Activated naive CD4-positive, alpha-beta T cell (primary cell): ENCODE measurements around the gene MVB12B.

Experiments used
- DNase-seq, 4 experiments: peaks; one replicate each; lab custom pipeline; 2025; lab: John Stamatoyannopoulos, UW

MVB12B gene

GRCh38 chr9:126494746-126495145 is 168.1 kb downstream of the MVB12B start:
- DNase-seq = no peak

DNA sequence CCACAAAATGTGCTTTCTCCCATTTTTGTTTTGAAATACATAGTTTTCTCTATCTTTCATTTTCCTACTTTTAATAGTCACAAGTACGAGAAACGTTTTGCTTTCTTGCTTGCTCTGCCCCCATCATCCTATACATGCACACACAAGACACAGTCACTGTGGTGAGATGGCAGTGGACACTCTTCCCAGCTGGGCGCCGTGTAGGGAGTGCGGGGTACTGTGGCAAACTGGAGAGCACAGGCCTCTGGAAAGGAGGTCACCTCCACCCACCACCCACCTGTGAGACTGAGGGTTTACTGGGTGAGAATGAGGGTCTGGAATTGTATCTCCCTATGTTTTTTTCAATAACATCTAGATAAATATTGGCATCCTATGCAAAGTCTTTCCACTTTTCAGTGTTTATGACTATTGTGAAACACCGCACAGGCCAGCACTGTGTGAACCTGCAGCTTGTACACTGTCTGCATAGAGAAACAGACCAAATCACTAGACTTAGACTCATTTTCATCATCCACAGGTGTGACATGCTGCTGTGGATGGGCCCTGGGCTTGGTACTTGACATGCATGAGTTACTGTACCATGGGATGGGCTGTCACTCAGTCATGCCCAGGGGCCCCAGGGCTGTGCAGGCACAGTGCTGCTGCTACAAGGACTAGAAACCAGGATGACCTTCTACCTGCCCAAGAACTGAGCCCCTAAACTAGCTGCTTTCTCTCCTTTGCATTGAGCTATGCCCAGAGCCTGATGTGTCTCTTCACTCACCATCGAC is 169.0 kb downstream of the MVB12B start:
- no peak for DNase-seq

DNA sequence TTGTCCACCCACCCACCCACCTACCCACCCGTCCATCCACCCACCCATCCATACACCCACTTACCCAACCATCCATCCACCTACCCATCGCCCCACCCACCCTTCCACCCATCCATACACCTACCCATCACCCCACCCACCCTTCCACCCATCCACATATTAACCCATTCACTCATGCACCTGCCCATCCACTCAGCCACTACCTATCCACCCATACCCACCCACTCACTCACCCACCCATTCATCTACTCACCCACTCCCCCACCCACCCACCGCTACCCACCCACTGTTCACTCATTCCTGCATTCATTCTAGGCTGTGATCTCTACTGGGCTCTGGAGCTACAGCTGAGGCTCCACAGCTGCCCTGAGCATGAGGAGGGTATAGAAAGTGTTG is 169.6 kb downstream of the MVB12B start:
- no peak for DNase-seq

- DNase-seq = no peak
Measured at GRCh38 chr9:126496781-126497659, 170.4 kb downstream of the MVB12B start.

DNA sequence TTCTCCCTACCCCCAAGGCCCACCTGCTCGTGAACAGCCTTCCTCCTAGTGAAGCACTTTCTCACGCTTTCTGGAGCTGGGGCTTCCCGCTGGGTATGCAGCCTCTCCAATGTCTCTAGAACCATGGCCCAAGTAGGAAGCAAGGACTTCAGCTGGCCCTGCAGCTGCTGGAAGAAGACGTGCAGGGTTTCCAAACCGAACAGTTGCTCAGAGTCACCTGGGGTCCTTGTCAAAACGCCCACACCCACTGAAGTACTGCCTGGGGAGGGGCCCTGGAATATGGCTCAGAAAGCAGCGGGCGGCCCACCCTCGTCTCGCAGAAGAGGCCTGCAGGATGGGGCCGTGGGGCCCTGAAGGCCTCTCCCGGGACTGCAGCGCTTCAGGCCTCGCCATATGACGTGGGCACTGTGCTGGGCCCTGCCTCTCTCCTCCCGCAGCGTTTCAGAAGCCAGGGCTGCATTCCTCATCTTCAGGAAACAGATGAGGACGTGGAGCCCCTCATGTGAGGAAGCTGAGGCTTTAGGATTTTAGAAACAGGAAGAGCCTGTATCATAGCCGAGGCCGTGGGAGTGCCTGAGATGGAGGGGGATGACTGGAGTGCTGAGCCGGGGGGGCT is 171.1 kb downstream of the MVB12B start:
- DNase-seq = no peak

DNA sequence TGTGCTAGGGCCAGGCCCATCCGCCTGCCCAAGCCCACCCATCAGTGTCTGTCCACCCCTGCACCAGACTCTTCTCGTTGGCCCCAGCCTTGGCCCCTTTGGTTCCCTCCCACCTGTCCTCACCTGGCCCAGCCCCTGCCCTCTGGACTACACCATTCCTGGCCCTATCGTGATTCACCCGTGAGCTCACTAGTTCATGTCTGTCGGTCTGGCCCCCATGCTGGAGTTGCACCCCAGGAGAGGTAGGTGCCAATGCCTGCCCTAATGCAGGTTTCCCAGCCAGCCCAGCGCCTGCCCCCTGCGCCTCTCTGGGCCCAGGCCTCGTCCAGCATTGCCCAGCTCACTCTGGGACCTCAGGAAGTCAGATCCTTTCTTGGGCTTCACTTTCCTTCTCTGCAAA is 171.7 kb downstream of the MVB12B start:
- DNase-seq = no peak

DNA sequence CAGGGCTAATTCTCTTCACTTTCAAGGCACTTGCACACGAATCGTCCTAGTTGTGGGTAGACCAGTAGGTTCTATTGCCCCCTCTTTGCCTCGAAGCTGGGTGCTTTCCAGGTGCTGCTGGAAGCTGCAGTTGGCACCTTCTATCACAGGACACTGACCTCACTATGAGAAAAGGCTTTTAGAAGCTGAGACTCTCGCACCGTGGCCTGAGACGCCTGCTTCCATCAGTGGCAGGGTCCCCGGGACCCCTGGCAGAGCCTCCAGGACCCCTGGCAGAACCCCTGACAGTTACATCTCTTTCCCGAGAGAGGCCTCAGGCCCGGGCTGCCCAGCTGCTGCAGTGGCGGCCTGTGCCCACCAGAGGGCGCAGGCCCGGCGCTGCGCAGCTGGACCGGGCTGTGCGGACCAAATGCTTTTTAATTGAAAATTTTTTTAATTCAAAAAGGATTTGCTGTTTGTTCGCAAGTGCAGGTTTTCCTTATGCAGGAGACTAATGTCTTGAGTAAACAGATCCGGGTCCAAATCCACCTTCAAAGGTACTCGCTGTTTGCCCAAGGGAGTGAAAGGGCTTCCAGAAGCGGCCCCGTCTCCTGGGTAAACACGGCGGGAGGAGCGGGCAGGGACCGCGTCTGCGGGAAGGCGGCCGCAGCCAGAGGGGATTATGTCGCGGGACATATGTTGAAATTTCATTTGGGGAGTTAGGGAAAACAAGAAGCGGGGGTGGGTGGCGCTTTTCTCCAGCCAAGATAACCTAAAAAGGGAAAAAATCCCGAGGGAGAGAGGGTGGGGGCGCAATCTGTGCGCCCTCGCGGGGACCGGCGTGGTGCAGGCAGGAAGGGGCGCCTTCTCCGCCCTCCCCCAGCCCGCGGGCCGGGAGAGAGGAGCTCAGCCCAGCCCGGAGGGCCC is 172.6 kb downstream of the MVB12B start:
- DNase-seq = peak in 2 of 4 experiments; percentile 24 to 35

DNA sequence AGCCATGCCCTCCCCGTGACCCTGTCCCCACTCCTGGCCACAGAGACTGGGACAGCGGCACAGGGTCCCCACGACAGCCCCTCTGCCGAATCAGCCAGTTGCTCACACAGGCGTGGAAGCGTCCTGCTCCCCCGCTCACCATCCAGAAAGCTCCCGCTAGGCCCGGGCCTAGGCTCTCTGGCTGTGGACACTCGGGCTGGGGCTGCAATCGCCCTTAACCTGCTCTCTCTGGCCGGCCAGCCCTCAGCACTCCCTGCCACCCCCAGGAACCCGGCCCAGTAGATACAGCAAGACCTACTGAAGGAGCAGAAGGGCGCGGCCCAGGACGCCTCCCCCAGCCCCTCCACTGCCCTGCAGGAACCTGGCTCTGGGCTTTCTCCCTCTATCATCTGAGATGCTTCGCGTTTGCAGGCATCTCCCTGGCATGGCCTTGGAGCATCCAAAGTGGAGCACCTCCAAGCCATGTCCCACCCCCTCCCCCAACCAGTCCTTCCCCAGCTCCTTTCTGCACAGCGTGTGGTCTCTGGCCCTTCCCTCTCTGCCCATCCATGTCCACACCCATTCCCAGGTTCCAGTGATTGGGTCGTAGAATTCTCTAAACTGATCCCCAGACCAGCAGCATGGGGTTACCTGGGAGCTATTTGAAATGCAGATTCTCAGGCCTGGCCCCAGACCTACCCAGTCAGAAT is 173.4 kb downstream of the MVB12B start:
- no peak for DNase-seq

DNA sequence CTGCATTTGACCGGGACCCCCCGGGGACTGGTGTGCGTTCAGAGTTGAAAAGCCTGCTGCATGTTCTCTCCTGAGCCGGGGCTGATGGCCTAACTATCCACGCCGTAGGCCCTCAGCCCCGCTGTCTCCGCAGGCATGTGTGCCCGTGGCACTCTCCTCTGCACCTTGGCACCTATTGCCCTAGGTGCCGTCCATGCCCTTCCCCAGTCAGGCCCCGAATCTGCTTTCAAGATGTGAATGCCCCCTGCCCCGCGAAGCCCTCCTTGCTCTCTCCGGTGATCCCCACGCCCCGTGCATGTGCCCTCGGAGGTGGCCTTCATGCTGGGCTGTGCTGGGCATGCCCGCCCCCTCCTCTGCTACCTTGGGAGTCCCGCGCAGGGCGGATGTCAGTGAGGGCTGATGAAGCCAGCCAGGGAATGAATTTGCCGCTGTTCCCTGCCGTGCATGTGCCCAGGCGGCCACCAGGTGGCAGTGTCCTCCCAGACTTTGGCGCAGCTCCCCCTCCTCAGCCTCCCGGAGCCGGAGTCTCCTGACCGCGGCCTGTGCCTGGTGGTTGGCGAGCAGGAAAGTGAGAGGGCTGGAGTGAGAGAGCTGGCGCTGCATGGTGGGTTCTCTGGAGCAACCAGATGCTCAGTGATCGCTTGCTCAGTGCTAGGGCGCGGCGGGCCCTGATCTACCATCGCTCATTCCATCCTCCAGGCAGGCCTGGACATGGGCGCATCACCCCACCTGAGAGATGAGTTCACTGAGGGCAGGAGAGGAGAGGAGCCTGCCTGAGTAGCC is 174.2 kb downstream of the MVB12B start:
- DNase-seq = peak; percentile 25 to 60 (median 36)

GRCh38 chr9:126501383-126502331 is 175.0 kb downstream of the MVB12B start:
- no peak for DNase-seq

- no peak for DNase-seq
Measured at GRCh38 chr9:126502417-126503332, 176.0 kb downstream of the MVB12B start.

DNA sequence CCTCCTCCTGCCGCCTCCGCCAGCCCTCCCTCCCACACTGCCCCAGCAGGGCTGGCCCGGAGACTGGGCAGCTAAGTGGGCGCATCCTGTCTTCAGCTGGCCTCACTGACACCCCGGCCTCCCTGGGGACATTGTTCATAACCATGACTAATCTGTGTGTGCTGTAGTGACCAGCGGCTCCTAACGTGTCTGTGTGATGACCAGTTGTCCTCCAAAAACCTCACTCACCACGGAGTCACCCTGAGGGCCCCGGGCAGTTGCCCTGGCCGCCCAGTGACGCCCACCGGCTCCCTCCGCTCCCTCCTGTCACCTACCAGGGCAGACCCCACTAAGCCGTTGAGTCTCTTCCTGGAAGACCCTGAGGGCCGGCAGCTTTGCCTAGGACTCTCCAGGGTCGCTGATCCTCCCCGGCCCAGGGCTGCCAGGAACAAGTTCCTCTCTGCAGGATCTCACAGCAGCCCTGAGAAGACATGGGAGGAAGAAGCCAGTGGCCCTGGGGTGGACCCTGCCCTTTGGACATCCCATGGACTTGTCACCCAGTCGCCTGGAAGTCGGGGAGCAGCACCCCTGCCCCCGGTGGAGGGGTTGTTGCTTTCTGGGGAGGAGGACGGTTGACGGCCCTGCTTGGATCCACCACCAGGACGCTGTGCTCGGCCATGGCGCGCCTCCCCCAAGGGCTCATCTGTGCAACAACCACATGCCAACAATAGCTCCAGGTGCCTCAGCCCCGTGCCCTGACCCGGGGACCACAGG is 176.9 kb downstream of the MVB12B start:
- DNase-seq = no peak

- DNase-seq = no peak
Measured at GRCh38 chr9:126504086-126504976, 177.7 kb downstream of the MVB12B start.

DNA sequence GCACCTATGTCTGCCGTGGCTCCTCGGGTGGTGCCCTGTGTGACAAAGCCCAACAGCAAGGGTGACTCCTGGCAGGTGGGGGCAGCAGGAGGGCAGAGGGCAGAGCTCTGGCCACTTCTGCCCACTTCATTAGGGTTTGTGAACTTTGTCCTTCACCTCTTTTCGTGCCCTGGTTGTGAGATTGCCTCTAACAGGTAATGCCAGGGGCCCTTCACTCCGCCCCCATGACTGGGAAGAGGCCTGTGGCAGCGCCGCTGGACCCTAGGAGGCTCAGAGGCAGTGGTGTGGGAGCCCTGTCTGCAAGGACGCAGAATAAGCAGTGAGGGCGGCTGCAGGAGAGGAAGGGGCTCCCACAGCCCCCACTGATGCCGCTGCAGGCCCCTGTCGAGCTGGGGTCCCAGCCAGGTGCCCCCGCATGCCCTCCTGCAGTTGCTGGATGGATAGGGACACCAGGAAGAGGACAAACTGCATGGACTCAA is 178.4 kb downstream of the MVB12B start:
- DNase-seq = no peak

DNA sequence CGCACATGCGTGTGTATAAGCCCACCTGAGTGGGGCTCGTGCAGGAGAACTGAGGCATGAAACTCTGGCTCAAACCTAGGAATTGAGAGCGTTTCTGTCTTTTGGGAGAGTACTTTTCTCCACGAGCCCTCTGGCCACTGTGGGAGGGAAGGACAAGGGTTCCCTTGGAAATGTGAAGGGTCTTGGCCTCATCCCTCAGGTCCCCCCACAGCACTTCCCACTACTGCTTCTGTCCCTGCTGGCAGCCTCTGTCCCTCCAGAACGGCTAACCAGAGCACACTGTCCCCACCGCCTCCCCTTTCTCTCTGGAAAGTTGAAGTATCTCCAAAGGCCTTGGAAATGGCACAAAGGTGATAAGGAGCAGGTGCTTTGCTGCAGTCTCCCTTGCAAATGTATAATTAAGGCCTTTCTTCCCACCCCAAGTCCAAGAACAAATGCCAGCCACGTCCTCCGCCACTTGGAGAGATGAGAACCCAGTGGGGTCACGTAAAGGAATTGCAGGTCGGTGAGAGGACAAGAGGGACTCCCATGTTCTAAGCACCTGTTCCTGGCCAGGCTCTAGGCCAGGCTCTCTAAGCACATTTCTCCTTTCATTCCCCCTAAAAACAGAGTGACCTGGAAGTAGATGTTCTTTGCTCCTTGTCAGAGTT is 179.2 kb downstream of the MVB12B start:
- no peak for DNase-seq
